H1 (cell line): ENCODE measurements around the gene CTIF. TPM values are rescaled to one million over a fixed set of nuclear protein-coding genes. Genes with fewer than 3 reads are reported as not detected.

Experiments
- CTCF ChIA-PET: fragments of 300-600 bp; sonication (Branson Sonifier 250); formaldehyde crosslinking; loops from one replicate; lab custom pipeline; 2021; ENCODE audit not compliant: partially characterized antibody; lab: Charles Lee
- POLR2A ChIA-PET: fragments of 300-600 bp; sonication (Branson Sonifier 250); formaldehyde crosslinking; loops from one replicate; lab custom pipeline; 2021; ENCODE audit warnings: inconsistent platforms; ENCODE audit not compliant: partially characterized antibody; lab: Charles Lee
- DNase-seq, 2 experiments: peaks; one replicate each; pipeline versions ENCODE4 v3.0.0 to v3.0.0-alpha.2; 2010 to 2022; ENCODE audit warnings: low spot score in 2 of 2, low read depth in 1 of 2, mixed read lengths in 1 of 2
- FAIRE-seq: peaks from 2 replicates; lab custom pipeline; 2011; peaks lifted over from hg19 to GRCh38; lab: Jason Lieb, UNC
- H2AFZ ChIP-seq: 2 replicates; pipeline ENCODE4 v1.8.1; 2012; ENCODE audit warnings: low read length, inconsistent platforms
- H2AK5ac ChIP-seq: 2 replicates; pipeline ENCODE4 v1.6.1; 2013; ENCODE audit warnings: low read depth, low read length
- H2BK120ac ChIP-seq: replicated peaks from 2 replicates; pipeline ENCODE3; 2013; ENCODE audit warnings: low read depth, low read length, inconsistent platforms
- H2BK12ac ChIP-seq: 2 replicates; pipeline ENCODE4 v1.6.1; 2013; ENCODE audit warnings: low read depth, low read length
- H2BK15ac ChIP-seq: 2 replicates; pipeline ENCODE4 v1.6.1; 2013; ENCODE audit warnings: low read length
- H2BK20ac ChIP-seq: 2 replicates; pipeline ENCODE4 v1.6.1; 2013; ENCODE audit warnings: low read length
- H2BK5ac ChIP-seq: 2 replicates; pipeline ENCODE4 v1.6.1; 2013; ENCODE audit warnings: low read depth, low read length
- H3K14ac ChIP-seq: 2 replicates; pipeline ENCODE4 v1.6.1; 2013; ENCODE audit warnings: inconsistent platforms; ENCODE audit not compliant: insufficient read length
- H3K18ac ChIP-seq: 2 replicates; pipeline ENCODE4 v1.6.1; 2013; ENCODE audit warnings: low read length; ENCODE audit errors: extremely low read depth
- H3K23ac ChIP-seq: 2 replicates; pipeline ENCODE4 v1.6.1; 2013; ENCODE audit warnings: inconsistent platforms; ENCODE audit not compliant: insufficient read length
- H3K23me2 ChIP-seq: 2 replicates; pipeline ENCODE4 v1.6.1; 2013; ENCODE audit warnings: low read depth, low read length
- H3K27ac ChIP-seq: 2 replicates; pipeline ENCODE4 v1.6.1; 2011; ENCODE audit warnings: low read depth, low read length, inconsistent platforms
- H3K27me3 ChIP-seq, 4 experiments: replicated peaks in 1 of 4; 1 replicate in 1 of 4; 2 replicates in 3 of 4; pipeline versions ENCODE4 v1.6.1 to v1.8.1; 2011 to 2013; ENCODE audit warnings: low read length in 3 of 4, mild to moderate bottlenecking in 3 of 4, inconsistent platforms in 2 of 4, mixed read lengths in 2 of 4, moderate library complexity in 1 of 4; ENCODE audit not compliant: control insufficient read depth in 3 of 4, insufficient read depth in 3 of 4; ENCODE audit errors: extremely low read depth in 1 of 4
- H3K36me3 ChIP-seq, 4 experiments: 2 replicates each; pipeline versions ENCODE4 v1.6.1 to v1.8.1; 2011 to 2013; ENCODE audit warnings: mild to moderate bottlenecking in 4 of 4, low read length in 3 of 4, moderate library complexity in 2 of 4, control low read depth in 1 of 4, inconsistent platforms in 1 of 4; ENCODE audit not compliant: insufficient read depth in 4 of 4, control insufficient read depth in 2 of 4
- H3K4ac ChIP-seq: replicated peaks from 2 replicates; pipeline ENCODE3; 2013; ENCODE audit warnings: low read length, low read depth, mixed read lengths, inconsistent platforms; ENCODE audit not compliant: insufficient read length
- H3K4me1 ChIP-seq, 4 experiments: replicated peaks in 1 of 4; 1 replicate in 1 of 4; 2 replicates in 3 of 4; pipeline versions ENCODE4 v1.6.1 to v1.8.1; 2011 to 2013; ENCODE audit warnings: low read length in 3 of 4, inconsistent platforms in 2 of 4, mixed read lengths in 1 of 4; ENCODE audit not compliant: insufficient read depth in 4 of 4, control insufficient read depth in 3 of 4
- H3K4me2 ChIP-seq, 2 experiments: 2 replicates each; pipeline versions ENCODE4 v1.6.1 to v1.8.1; 2011 to 2013; ENCODE audit warnings: low read depth in 2 of 2, low read length in 2 of 2, control low read depth in 1 of 2, inconsistent platforms in 1 of 2, mild to moderate bottlenecking in 1 of 2; ENCODE audit not compliant: insufficient read depth in 1 of 2
- H3K4me3 ChIP-seq, 4 experiments: fragments of 200-600, 300-600 bp in 1 of 4; sonication (generic), shearing (Covaris generic), sonication (Bioruptor Twin) in 1 of 4; 2 replicates each; pipeline versions ENCODE4 v1.5.1 to v1.8.1; 2011 to 2016; ENCODE audit warnings: low read length in 4 of 4, low read depth in 3 of 4, control low read depth in 2 of 4, inconsistent platforms in 2 of 4, mild to moderate bottlenecking in 2 of 4, mixed read lengths in 1 of 4, moderate library complexity in 1 of 4; ENCODE audit not compliant: insufficient read depth in 2 of 4; ENCODE audit errors: extremely low read depth in 1 of 4
- H3K56ac ChIP-seq: replicated peaks from 2 replicates; pipeline ENCODE3; 2013; ENCODE audit warnings: low read depth, mild to moderate bottlenecking, mixed read lengths, low read length, inconsistent platforms; ENCODE audit not compliant: insufficient read length
- H3K79me1 ChIP-seq: 2 replicates; pipeline ENCODE4 v1.6.1; 2013; ENCODE audit warnings: low read depth, low read length, control low read depth
- H3K79me2 ChIP-seq, 2 experiments: 2 replicates each; pipeline versions ENCODE4 v1.6.1 to v1.8.1; 2012 to 2013; ENCODE audit warnings: low read length in 2 of 2, mild to moderate bottlenecking in 2 of 2, inconsistent platforms in 1 of 2; ENCODE audit not compliant: insufficient read depth in 2 of 2, control insufficient read depth in 1 of 2
- H3K9ac ChIP-seq, 4 experiments: replicated peaks in 1 of 4; 1 replicate in 1 of 4; 2 replicates in 3 of 4; pipeline versions ENCODE4 v1.6.1 to v1.8.1; 2011 to 2013; ENCODE audit warnings: low read depth in 3 of 4, low read length in 3 of 4, control low read depth in 2 of 4, mild to moderate bottlenecking in 2 of 4, moderate library complexity in 2 of 4, inconsistent platforms in 1 of 4; ENCODE audit errors: extremely low read depth in 1 of 4
- H3K9me3 ChIP-seq, 2 experiments: 2 replicates each; pipeline versions ENCODE4 v1.6.1 to v1.8.1; 2012 to 2013; ENCODE audit warnings: mild to moderate bottlenecking in 2 of 2, moderate library complexity in 2 of 2, control low read depth in 1 of 2, inconsistent platforms in 1 of 2, low read depth in 1 of 2, low read length in 1 of 2, mixed read lengths in 1 of 2; ENCODE audit not compliant: insufficient read depth in 2 of 2
- H4K20me1 ChIP-seq, 2 experiments: replicated peaks in 1 of 2; 2 replicates each; pipeline versions ENCODE3 to v1.8.1; 2011 to 2013; ENCODE audit warnings: inconsistent platforms in 2 of 2, low read length in 2 of 2, mild to moderate bottlenecking in 1 of 2; ENCODE audit not compliant: insufficient read depth in 2 of 2, control insufficient read depth in 1 of 2
- H4K5ac ChIP-seq: 2 replicates; pipeline ENCODE4 v1.6.1; 2013; ENCODE audit warnings: low read length, low read depth, mixed read lengths, inconsistent platforms; ENCODE audit not compliant: insufficient read length
- H4K8ac ChIP-seq: 2 replicates; pipeline ENCODE4 v1.8.0; 2013; ENCODE audit warnings: mild to moderate bottlenecking, moderate library complexity, low read length, inconsistent platforms; ENCODE audit not compliant: insufficient read depth; ENCODE audit errors: extremely low read depth
- H4K91ac ChIP-seq: replicated peaks from 2 replicates; pipeline ENCODE3; 2013; ENCODE audit warnings: low read length, mixed read lengths, inconsistent platforms; ENCODE audit not compliant: insufficient read length
- PHF8 ChIP-seq: fragments of 200-600 bp; sonication (generic); conservative IDR thresholded peaks from 2 replicates; pipeline ENCODE4 v1.7.1; 2012; ENCODE audit warnings: low read depth, mild to moderate bottlenecking, inconsistent platforms, low read length, moderate library complexity
- POU5F1 ChIP-seq: IDR thresholded peaks from 2 replicates; pipeline ENCODE4 v1.6.1; 2011; ENCODE audit warnings: low read depth, mild to moderate bottlenecking, low read length, moderate library complexity
- TAF1 ChIP-seq: IDR thresholded peaks from 2 replicates; pipeline ENCODE4 v1.6.1; 2011; ENCODE audit warnings: mild to moderate bottlenecking, low read depth, low read length
- WGBS, 2 experiments: shearing (Covaris generic) in 1 of 2; methylation state at CpG; one replicate each; pipeline versions ENCODE4 v1.1.6 to v1.1.7; 2013 to 2015; ENCODE audit warnings: low lambda C conversion rate in 2 of 2, mixed read lengths in 2 of 2, inconsistent platforms in 1 of 2, low coverage in 1 of 2, missing lambda C conversion rate in 1 of 2; ENCODE audit not compliant: insufficient replicate concordance in 2 of 2, insufficient coverage in 1 of 2, insufficient read length in 1 of 2; ENCODE audit errors: extremely low coverage in 1 of 2, missing lambda C conversion rate in 1 of 2; 5-methylcytosine and 5-hydroxymethylcytosine counted together
- polyA plus RNA-seq, 7 experiments: library from polyadenylated mRNA; depleted of rRNA in 3 of 7; stranded (reverse) in 5 of 7; unstranded in 2 of 7; fragments of >200 nt in 5 of 7; fragments of 200-250 nt in 2 of 7; gene quantifications; 1 replicate in 5 of 7; 2 replicates in 1 of 7; 4 replicates in 1 of 7; pipeline versions ENCODE4 v1.2.1 to v1.2.3, GENCODE V29; 2011 to 2013; ENCODE audit warnings: missing spikeins in 2 of 7, mixed read lengths in 2 of 7
- total RNA-seq: library from RNA; stranded (reverse); fragmentation: NEBNext Ultra II Directional; extraction: Animal tissue kit (Norgen Biotek cat#: 25700); gene quantifications from 2 replicates; pipeline ENCODE4 v1.2.1, GENCODE V29; 2021

CTIF gene
- total and polyA plus RNA-seq, 2 of the 8 experiments (the other 6 are each of a cell fraction or from before 2014, with no cell fraction given), result 9.0 to 17.8 TPM

DNA sequence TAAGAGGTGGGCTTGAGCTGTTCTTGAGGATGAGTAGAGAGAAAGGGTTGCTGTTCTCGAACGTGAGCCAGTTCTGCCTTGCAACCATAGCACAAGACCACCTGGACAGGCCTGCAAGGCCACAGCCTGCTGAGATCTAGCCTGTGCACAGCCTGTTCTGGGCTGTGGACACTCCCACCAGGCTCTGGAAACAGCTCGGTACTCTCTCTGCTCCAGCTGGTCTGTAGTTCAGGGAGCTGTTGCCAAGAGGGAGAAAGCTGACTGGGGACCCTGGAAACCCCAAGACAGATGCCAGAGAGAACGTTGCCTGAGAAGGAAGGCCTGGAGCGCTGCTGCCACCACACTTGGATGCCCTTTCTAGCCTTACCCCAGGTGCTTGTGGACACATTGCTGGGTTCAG lies 69.8 kb downstream of the CTIF start:
- no peak overlapping the region for H3K9ac ChIP-seq
- no peak overlapping the region for H2AK5ac ChIP-seq
- no peak overlapping the region for H3K27ac ChIP-seq
- no peak overlapping the region for H3K4me2 ChIP-seq
- peaks cover 0 to 5% of the 10 kb centered on the region in 2 experiments; a peak in 2 of 4 replicates for H3K79me2 ChIP-seq
- no peak overlapping the region for H2BK5ac ChIP-seq
- H3K27me3 ChIP-seq, result no peaks in the 10 kb centered on the region
- H3K4ac ChIP-seq, result no peak overlapping the region
- TF ChIP-seq POU5F1, result no peak
- TF ChIP-seq TAF1, result no peak
- TF ChIP-seq PHF8, result no peak
- H3K79me1 ChIP-seq, result peaks cover 9% of the 10 kb centered on the region; the same call in 1 of the 2 replicates
- no peak overlapping the region for H3K56ac ChIP-seq
- peaks cover under 1% of the 10 kb centered on the region; the same call in 1 of the 2 replicates for H3K23me2 ChIP-seq
- 91% methylated on average over 5 of the region's 5 CpGs; no CpG with 5 or more reads in 1 of the 2 experiments for WGBS, 2 experiments
- H3K36me3 ChIP-seq, result no peaks in the 10 kb centered on the region
- H2BK20ac ChIP-seq, result no peak overlapping the region
- no peak overlapping the region for H4K8ac ChIP-seq
- ChIA-PET POLR2A (no interaction called here), CTCF (interaction anchor here (1.4 to 6.3 kb wide), 5 partner anchors 12 to 133 kb away, joined by 3 to 72 read pairs (median 27); no protein-coding TSS in a partner anchor)
- no peaks in the 10 kb centered on the region for H3K9me3 ChIP-seq
- no peak overlapping the region for H4K5ac ChIP-seq
- H3K23ac ChIP-seq, result no peak overlapping the region
- no peak overlapping the region for H2BK12ac ChIP-seq
- H2BK120ac ChIP-seq, result no peak overlapping the region
- no peak overlapping the region for H3K4me3 ChIP-seq
- no peak overlapping the region for H3K18ac ChIP-seq
- DNase-seq, result no peak
- H3K4me1 ChIP-seq, result peaks cover 3 to 8% (median 6%) of the 10 kb centered on the region in 4 experiments
- no peak overlapping the region for H4K91ac ChIP-seq
- no peak overlapping the region for H3K14ac ChIP-seq
- no peak for FAIRE-seq
- peaks cover 2 to 6% of the 10 kb centered on the region in 2 experiments for H4K20me1 ChIP-seq
- H2AFZ ChIP-seq, result no peak overlapping the region
- H2BK15ac ChIP-seq, result no peak overlapping the region
